Suprapubic skin (tissue), 3 donors: Measurements from ENCODE around the gene PTPRN2.

Source experiments
- POLR2A ChIP-seq, 2 donors: fragments of 450-650 bp; IDR thresholded peaks; one replicate each; pipeline ENCODE4 v1.6.1; 2017; ENCODE audit warnings: antibody characterized with exemption in 2 of 2, mild to moderate bottlenecking in 2 of 2, moderate library complexity in 2 of 2
- TF ChIP-seq, protein P1 (sequence below), 2 donors: fragments of 200-600 bp in 1 of 2; fragments of 450-650 bp in 1 of 2; sonication (generic) in 1 of 2; IDR thresholded peaks; one replicate each; pipeline ENCODE4 v1.5.1; 2016 to 2019; ENCODE audit warnings: antibody characterized with exemption in 2 of 2, mild to moderate bottlenecking in 1 of 2, moderate library complexity in 1 of 2

- TF ChIP-seq, protein P1, sequence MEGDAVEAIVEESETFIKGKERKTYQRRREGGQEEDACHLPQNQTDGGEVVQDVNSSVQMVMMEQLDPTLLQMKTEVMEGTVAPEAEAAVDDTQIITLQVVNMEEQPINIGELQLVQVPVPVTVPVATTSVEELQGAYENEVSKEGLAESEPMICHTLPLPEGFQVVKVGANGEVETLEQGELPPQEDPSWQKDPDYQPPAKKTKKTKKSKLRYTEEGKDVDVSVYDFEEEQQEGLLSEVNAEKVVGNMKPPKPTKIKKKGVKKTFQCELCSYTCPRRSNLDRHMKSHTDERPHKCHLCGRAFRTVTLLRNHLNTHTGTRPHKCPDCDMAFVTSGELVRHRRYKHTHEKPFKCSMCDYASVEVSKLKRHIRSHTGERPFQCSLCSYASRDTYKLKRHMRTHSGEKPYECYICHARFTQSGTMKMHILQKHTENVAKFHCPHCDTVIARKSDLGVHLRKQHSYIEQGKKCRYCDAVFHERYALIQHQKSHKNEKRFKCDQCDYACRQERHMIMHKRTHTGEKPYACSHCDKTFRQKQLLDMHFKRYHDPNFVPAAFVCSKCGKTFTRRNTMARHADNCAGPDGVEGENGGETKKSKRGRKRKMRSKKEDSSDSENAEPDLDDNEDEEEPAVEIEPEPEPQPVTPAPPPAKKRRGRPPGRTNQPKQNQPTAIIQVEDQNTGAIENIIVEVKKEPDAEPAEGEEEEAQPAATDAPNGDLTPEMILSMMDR (IDR thresholded peaks at IDR 0.05) = no peak
- no peak for TF ChIP-seq POLR2A (IDR thresholded peaks at IDR 0.05)
Measured at GRCh38 chr7:157890921-157891401, 696.7 kb downstream of the PTPRN2 start.
